ENCODE results near the gene ING4. TPM values are rescaled to one million over a fixed set of nuclear protein-coding genes. Genes with fewer than 3 reads are reported as not detected.

Gene ING4
- total and polyA plus RNA-seq, 2 of the 13 experiments (the other 11 are each of a cell fraction or from before 2014, with no cell fraction given): 14.4 to 32.4 TPM

- ATAC-seq: no peak
- CTCF ChIA-PET (ENCODE audit: low intra/inter-chr PET ratio, low total read pairs): no interaction called here
Observed at GRCh38 chr12:6693832-6694355, 31.0 kb upstream of the ING4 start.

More at GRCh38 chr12:6693832-6694355, 31.0 kb upstream of the ING4 start:
- BruUV-seq (replicated peaks): no TSS peak
- Histone ChIP-seq H3K27ac (ENCODE audit: extremely low read length, insufficient read depth, low read length) (no peak overlapping the region), H3K9me3 (ENCODE audit: low read length) (no peaks in the 10 kb centered on the region), H3K36me3 (replicated peaks in 1 of 2; ENCODE audit: control insufficient read depth in 1 of 2, insufficient read depth in 2 of 2, low read length in 2 of 2) (no peaks in the 10 kb centered on the region), H3K4me2 (ENCODE audit: low read depth, low read length) (no peak overlapping the region), H3K9ac (ENCODE audit: insufficient read depth, low read depth, low read length) (no peak overlapping the region), H3K4me1 (ENCODE audit: insufficient read depth, low read length) (peaks cover 15% of the 10 kb centered on the region), H4K20me1 (ENCODE audit: insufficient read depth, low read length) (no peaks in the 10 kb centered on the region), H2AFZ (ENCODE audit: low read length) (no peak overlapping the region), H3K27me3 (ENCODE audit: control insufficient read depth in 1 of 2, insufficient read depth in 2 of 2, low read length in 2 of 2) (peaks cover 3 to 38% of the 10 kb centered on the region in 2 experiments), H3K4me3 (replicated peaks in 1 of 3; ENCODE audit: insufficient read depth in 1 of 3, low read depth in 2 of 3, low read length in 3 of 3) (no peak overlapping the region), H3K79me2 (ENCODE audit: insufficient read depth, low read length) (peaks cover 4% of the 10 kb centered on the region)
- POLR2A ChIA-PET: interaction anchor here (1.0 kb wide), 1 partner anchor 30 kb away, joined by 4 read pairs; the partner anchor contains the start of gene COPS7A
- intact Hi-C loops (cut with micrococcal nuclease; ENCODE audit: unreplicated experiment) (no loop called here), in situ Hi-C loops (cut with HindIII; ENCODE audit: extremely low pct_ligation_motif_present, low pct_unique_long_range_greater_than_20kb) (no loop called here)
- FAIRE-seq (no peak), DNase-seq (ENCODE audit: low spot score) (no peak)
- no peak for TF ChIP-seq ZBTB49 (CRISPR knock-in tag; IDR thresholded peaks at IDR 0.05; ENCODE audit: borderline replicate concordance)
- no peak for TF ChIP-seq PAX8 (CRISPR knock-in tag; IDR thresholded peaks at IDR 0.05; ENCODE audit: borderline replicate concordance)
- TF ChIP-seq ARHGAP35 (CRISPR knock-in tag; IDR thresholded peaks at IDR 0.05; ENCODE audit: borderline replicate concordance): no peak
- no peak for TF ChIP-seq ZNF275 (CRISPR knock-in tag; IDR thresholded peaks at IDR 0.05; ENCODE audit: borderline replicate concordance)
- TF ChIP-seq ZNF331 (CRISPR knock-in tag; IDR thresholded peaks at IDR 0.05): no peak
- peak; percentile 91 for TF ChIP-seq ZNF770 (CRISPR knock-in tag; IDR thresholded peaks at IDR 0.05)
- no peak for TF ChIP-seq FOXA1 (IDR thresholded peaks at IDR 0.05)
- no peak for TF ChIP-seq FOXA1 (CRISPR knock-in tag; IDR thresholded peaks at IDR 0.05)
- 33% methylated on average over 4 of the region's 4 CpGs for WGBS (ENCODE audit: low lambda C conversion rate)
